Neural cell (in vitro differentiated cells): ENCODE results near the gene HORMAD2. TPM values are rescaled to one million over a fixed set of nuclear protein-coding genes. Genes with fewer than 3 reads are reported as not detected.

Experiments
- H2AFZ ChIP-seq: fragments of 200-600, 300-800 bp; sonication (generic), shearing (Covaris generic); 2 replicates; pipeline ENCODE4 v1.6.0; 2014; ENCODE audit warnings: low read depth, mild to moderate bottlenecking, antibody characterized with exemption, low read length, moderate library complexity
- H3F3A ChIP-seq: fragments of 200-600 bp; shearing (Covaris generic); 2 replicates; pipeline ENCODE4 v1.6.1; 2016; ENCODE audit warnings: mild to moderate bottlenecking, moderate library complexity, mixed read lengths, antibody characterized with exemption, low read length; ENCODE audit not compliant: insufficient read depth, poor library complexity, severe bottlenecking
- H3K27ac ChIP-seq: fragments of 200-600, 300-800 bp; sonication (generic), shearing (Covaris generic); 2 replicates; pipeline ENCODE4 v1.5.1; 2014; ENCODE audit warnings: mild to moderate bottlenecking, low read length, moderate library complexity
- H3K27me3 ChIP-seq: fragments of 300-800, 200-600 bp; sonication (generic), shearing (Covaris generic); 2 replicates; pipeline ENCODE4 v1.6.0; 2014; ENCODE audit warnings: mild to moderate bottlenecking, low read depth, low read length, moderate library complexity; ENCODE audit not compliant: insufficient read depth
- H3K36me3 ChIP-seq: fragments of 300-800, 200-600 bp; sonication (generic), shearing (Covaris generic); 2 replicates; pipeline ENCODE4 v1.5.1; 2014; ENCODE audit warnings: mild to moderate bottlenecking, antibody characterized with exemption, low read length, moderate library complexity; ENCODE audit not compliant: insufficient read depth
- H3K4me2 ChIP-seq: fragments of 300-800, 200-600 bp; sonication (generic), shearing (Covaris generic); 2 replicates; pipeline ENCODE4 v1.6.0; 2014; ENCODE audit warnings: mild to moderate bottlenecking, low read length
- H3K4me3 ChIP-seq: fragments of 300-800, 200-600 bp; sonication (generic), shearing (Covaris generic); 2 replicates; pipeline ENCODE4 v1.5.1; 2014; ENCODE audit warnings: mild to moderate bottlenecking, low read length, moderate library complexity
- H3K79me2 ChIP-seq: fragments of 200-600 bp; shearing (Covaris generic); replicated peaks from 2 replicates; pipeline ENCODE4 v1.6.0; 2014; ENCODE audit warnings: mild to moderate bottlenecking, low read length, moderate library complexity; ENCODE audit not compliant: insufficient read depth
- H3K9ac ChIP-seq: fragments of 300-800, 200-600 bp; sonication (generic), shearing (Covaris generic); 2 replicates; pipeline ENCODE4 v1.6.1; 2016; ENCODE audit warnings: mild to moderate bottlenecking, low read length, mixed read lengths
- H3K9me2 ChIP-seq: fragments of 200-600 bp; shearing (Covaris generic); 2 replicates; pipeline ENCODE4 v1.6.1; 2016; ENCODE audit warnings: mild to moderate bottlenecking, low read length, mixed read lengths; ENCODE audit not compliant: insufficient read depth
- H3K9me3 ChIP-seq: fragments of 200-600, 300-800 bp; sonication (generic), shearing (Covaris generic); 2 replicates; pipeline ENCODE4 v1.6.1; 2016; ENCODE audit warnings: mild to moderate bottlenecking, mixed run types, low read length, moderate library complexity, mixed read lengths
- H4K20me1 ChIP-seq: fragments of 200-600 bp; shearing (Covaris generic); 2 replicates; pipeline ENCODE4 v1.6.1; 2016; ENCODE audit warnings: mild to moderate bottlenecking, mixed run types; ENCODE audit not compliant: insufficient read depth
- CTCF ChIP-seq: fragments of 450-650 bp; IDR thresholded peaks from 2 replicates; pipeline ENCODE4 v1.5.1; 2014; ENCODE audit warnings: antibody characterized with exemption, mild to moderate bottlenecking, moderate library complexity; ENCODE audit not compliant: poor library complexity, severe bottlenecking
- EP300 ChIP-seq: fragments of 450-650 bp; conservative IDR thresholded peaks from 2 replicates; pipeline ENCODE4 v1.6.1; 2014; ENCODE audit warnings: antibody characterized with exemption, mild to moderate bottlenecking, moderate library complexity; ENCODE audit not compliant: poor library complexity, severe bottlenecking
- EZH2 ChIP-seq: fragments of 200-600, 300-800 bp; shearing (Covaris generic), sonication (generic); IDR thresholded peaks from 2 replicates; pipeline ENCODE4 v1.6.1; 2014; ENCODE audit warnings: antibody characterized with exemption, low read length, borderline replicate concordance, mild to moderate bottlenecking; ENCODE audit not compliant: insufficient read depth, poor library complexity, severe bottlenecking
- MXI1 ChIP-seq: fragments of 450-650 bp; conservative IDR thresholded peaks from 2 replicates; pipeline ENCODE4 v1.6.1; 2014; ENCODE audit warnings: antibody characterized with exemption, mild to moderate bottlenecking; ENCODE audit not compliant: poor library complexity, severe bottlenecking
- POLR2AphosphoS5 ChIP-seq: IDR thresholded peaks from 2 replicates; pipeline ENCODE4 v1.6.1; 2012
- RAD21 ChIP-seq: fragments of 450-650 bp; conservative IDR thresholded peaks from 2 replicates; pipeline ENCODE4 v1.6.1; 2014; ENCODE audit warnings: antibody characterized with exemption, mild to moderate bottlenecking, moderate library complexity
- REST ChIP-seq: IDR thresholded peaks from 2 replicates; pipeline ENCODE4 v1.6.1; 2012; ENCODE audit warnings: borderline replicate concordance
- SMC3 ChIP-seq: fragments of 450-650 bp; conservative IDR thresholded peaks from 2 replicates; pipeline ENCODE4 v1.6.1; 2014; ENCODE audit warnings: antibody characterized with exemption, mild to moderate bottlenecking, moderate library complexity; ENCODE audit not compliant: poor library complexity
- TAF1 ChIP-seq: IDR thresholded peaks from 2 replicates; pipeline ENCODE4 v1.6.1; 2012; ENCODE audit warnings: low read depth
- polyA plus RNA-seq: library from polyadenylated mRNA; depleted of rRNA; stranded (reverse); fragments of >200 nt; gene quantifications from 2 replicates; pipeline ENCODE4 v1.2.3, GENCODE V29; 2014

Gene HORMAD2
- polyA plus RNA-seq, 1 donor from 2014 or later, result 1.2 TPM

- H3K4me3 ChIP-seq, result no peak overlapping the region
- no peaks in the 10 kb centered on the region for H3K36me3 ChIP-seq
- H3K9ac ChIP-seq, result no peak overlapping the region
- H3K79me2 ChIP-seq, result no peaks in the 10 kb centered on the region
- no peak overlapping the region for H2AFZ ChIP-seq
- no peak overlapping the region for H3K27ac ChIP-seq
- H3K27me3 ChIP-seq, result no peaks in the 10 kb centered on the region
- no peaks in the 10 kb centered on the region for H4K20me1 ChIP-seq
- no peaks in the 10 kb centered on the region for H3K9me3 ChIP-seq
- TF ChIP-seq EP300 (no peak), SMC3 (no peak), CTCF (no peak), EZH2 (no peak), POLR2AphosphoS5 (no peak), REST (no peak), TAF1 (no peak), RAD21 (no peak), MXI1 (no peak)
- no peaks in the 10 kb centered on the region for H3F3A ChIP-seq
- H3K9me2 ChIP-seq, result no peaks in the 10 kb centered on the region
- H3K4me2 ChIP-seq, result no peak overlapping the region
These were observed 80.8 kb downstream of the HORMAD2 start for GRCh38 chr22:30161051-30161469.

- no peak overlapping the region for H3K9ac ChIP-seq
- no peak overlapping the region for H3K27ac ChIP-seq
- H3K4me2 ChIP-seq, result no peak overlapping the region
- H3K9me3 ChIP-seq, result no peaks in the 10 kb centered on the region
- H3K9me2 ChIP-seq, result no peaks in the 10 kb centered on the region
- H3K79me2 ChIP-seq, result no peaks in the 10 kb centered on the region
- no peaks in the 10 kb centered on the region for H4K20me1 ChIP-seq
- no peaks in the 10 kb centered on the region for H3F3A ChIP-seq
- H3K27me3 ChIP-seq, result no peaks in the 10 kb centered on the region
- no peak overlapping the region for H3K4me3 ChIP-seq
- TF ChIP-seq TAF1, result no peak
- no peaks in the 10 kb centered on the region for H3K36me3 ChIP-seq
- H2AFZ ChIP-seq, result no peak overlapping the region
These were observed 87.0 kb downstream of the HORMAD2 start for GRCh38 chr22:30167296-30167695.

- no peak for TF ChIP-seq CTCF
- no peak for TF ChIP-seq POLR2AphosphoS5
- TF ChIP-seq EP300, result no peak
- no peak for TF ChIP-seq RAD21
- no peak for TF ChIP-seq MXI1
- TF ChIP-seq SMC3, result no peak
- TF ChIP-seq TAF1, result no peak
- TF ChIP-seq EZH2, result no peak
- no peak for TF ChIP-seq REST
- no peaks in the 10 kb centered on the region for H3K27me3 ChIP-seq
These were observed 87.5 kb downstream of the HORMAD2 start for GRCh38 chr22:30167734-30168133.

More at GRCh38 chr22:30167734-30168133, 87.5 kb downstream of the HORMAD2 start:
- no peaks in the 10 kb centered on the region for H3K9me3 ChIP-seq
- no peak overlapping the region for H3K9ac ChIP-seq
- no peaks in the 10 kb centered on the region for H3K9me2 ChIP-seq
- H3K36me3 ChIP-seq, result no peaks in the 10 kb centered on the region
- no peaks in the 10 kb centered on the region for H3K79me2 ChIP-seq
- H3K4me3 ChIP-seq, result no peak overlapping the region
- H3K4me2 ChIP-seq, result no peak overlapping the region
- H2AFZ ChIP-seq, result no peak overlapping the region
- no peaks in the 10 kb centered on the region for H3F3A ChIP-seq
- no peak overlapping the region for H3K27ac ChIP-seq
- no peaks in the 10 kb centered on the region for H4K20me1 ChIP-seq
